ENCODE data around the gene SIGLECL1.

Gene SIGLECL1

DNA sequence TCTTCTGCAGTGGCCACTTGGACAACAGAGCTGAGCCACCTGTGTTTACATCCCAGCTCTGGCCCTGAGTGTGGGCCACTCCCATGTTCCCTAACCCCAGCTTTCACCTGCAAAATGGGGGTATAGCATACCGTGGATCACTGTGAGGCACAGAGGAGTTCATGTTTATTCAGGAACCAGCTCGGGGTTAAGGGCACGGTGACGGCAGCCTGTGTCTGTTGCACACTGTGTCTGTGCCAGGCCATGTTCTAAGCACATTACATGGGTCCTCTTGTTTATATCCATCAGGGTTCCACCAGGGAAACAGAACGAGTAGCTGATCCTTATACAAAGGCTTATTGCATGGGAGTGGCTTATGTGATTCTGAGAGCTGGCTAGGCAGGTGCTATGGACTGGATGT lies 46.5 kb downstream of the SIGLECL1 start:
- no peak for FAIRE-seq

DNA sequence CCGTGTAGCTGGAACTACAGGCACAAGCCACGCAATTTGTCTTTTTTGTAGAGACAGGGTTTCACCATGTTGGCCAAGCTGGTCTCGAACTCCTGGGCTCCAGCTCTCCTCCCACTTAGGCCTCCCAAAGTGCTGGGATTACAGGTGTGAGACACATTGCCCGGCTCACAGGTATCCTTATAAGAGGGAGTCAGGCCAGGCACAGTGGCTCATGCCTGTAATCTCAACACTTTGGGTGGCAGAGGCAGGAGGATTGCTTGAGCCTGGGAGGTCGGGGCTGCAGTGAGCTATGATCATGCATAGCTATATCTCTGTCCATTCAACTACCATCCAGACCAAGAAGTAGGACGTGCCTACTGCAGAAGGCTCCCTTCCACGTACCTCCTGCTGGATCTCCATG lies 50.4 kb downstream of the SIGLECL1 start:
- FAIRE-seq: no peak

DNA sequence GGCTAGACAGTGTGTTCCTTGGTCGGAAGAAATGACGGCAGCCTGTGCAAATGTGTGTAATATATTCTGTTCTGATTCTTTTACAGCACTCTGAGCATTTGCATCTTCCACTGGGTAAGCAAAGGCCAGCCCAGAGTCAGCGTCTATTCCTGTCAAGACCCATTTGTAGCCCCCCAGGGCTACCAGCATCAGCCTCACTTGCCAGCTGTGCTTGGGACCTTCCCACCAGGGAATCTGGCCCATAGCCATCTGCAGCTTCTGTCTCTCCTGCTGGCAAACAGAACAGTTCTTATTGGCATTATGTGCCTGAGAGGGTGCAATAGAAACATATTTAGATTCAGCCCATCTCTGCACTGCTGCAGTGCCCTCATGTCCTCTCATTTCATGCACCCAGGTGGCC lies 54.6 kb downstream of the SIGLECL1 start:
- no peak for FAIRE-seq

DNA sequence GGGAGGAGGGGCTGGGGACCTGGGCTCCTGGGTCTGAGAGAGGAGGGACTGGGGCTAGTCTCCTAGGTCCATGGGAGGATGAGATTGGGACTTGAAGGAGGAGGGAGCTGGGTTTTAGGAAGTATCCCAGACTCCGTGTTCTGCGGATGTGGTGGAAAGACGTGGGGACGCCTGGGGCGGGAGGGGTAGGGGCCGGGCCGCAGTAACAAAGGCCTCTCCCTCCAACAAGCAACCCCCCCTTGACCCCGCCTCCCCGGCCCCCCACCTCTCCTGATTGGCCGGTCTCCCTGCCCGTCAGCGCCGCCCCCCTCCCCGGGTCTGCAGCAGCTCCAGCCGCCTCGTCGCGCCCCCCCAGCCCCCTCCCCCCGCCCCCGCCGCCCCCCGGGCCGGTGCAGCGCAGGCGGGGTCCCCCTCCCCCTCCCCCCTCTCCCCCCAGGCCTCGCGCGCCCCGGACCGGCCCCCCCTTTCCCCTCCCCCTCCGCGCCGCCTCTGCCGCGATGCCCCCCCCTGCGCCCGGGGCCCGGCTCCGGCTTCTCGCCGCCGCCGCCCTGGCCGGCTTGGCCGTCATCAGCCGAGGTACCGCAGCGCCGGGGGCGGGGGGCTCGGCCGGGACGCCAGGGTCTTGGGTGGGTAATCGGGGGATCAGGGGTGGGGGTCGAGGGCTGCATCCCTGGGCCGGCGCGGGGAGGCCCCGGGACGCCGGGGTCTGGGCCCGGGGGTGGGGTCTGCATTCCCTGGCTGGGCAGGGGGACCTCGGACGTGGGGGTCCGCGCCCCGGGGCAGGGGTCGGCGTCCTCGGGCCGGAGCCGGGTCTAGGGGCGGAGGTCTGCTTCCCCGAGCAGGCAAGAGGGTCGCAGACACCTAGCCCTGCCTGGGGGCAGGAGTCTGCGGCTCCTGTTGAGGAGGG lies 60.7 kb downstream of the SIGLECL1 start, which contains the start of gene IGLON5:
TSS of gene IGLON5 (plus strand) at position 294 of the 907 bp plus-strand sequence. CDS start at position 498, 204 bp downstream.
- FAIRE-seq: no peak

DNA sequence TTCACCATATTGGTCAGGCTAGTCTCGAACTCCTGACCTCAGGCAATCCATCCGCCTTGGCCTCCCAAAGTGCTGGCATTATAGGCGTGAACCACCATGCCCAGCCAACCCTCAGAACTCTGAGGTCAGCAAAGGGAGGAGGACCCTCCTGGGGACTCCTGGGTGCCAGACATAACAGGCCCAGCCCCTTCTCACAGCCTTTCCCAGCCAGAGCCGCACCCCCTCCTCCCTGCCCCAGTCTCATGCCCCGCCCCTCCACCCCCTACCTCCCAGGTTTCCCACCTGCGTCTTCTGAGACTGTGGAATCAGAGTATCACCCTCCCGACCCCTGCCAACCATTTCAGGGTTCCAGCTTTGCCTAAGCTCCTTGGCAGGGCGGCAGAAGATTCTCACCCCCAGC lies 65.8 kb downstream of the SIGLECL1 start:
- no peak for FAIRE-seq

DNA sequence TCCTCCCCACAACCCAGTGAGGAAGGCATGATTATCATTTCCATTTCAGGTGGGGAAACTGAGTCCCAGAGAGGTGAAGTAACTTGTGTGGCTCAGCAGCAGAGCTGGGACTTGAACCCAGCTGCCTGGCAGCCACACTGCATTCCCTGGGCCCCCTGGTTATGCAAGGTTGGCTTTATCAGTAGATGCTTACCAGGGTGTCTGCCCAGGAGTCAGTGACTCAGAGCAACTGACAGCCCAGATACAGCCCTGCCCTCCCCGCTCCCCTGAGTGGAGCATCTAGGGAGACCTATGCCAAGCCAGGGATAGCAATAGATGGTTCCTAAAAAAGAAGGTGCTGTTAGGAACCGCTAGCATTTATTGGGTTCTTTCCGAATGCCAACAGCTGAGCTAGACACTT lies 66.5 kb downstream of the SIGLECL1 start:
- no peak for FAIRE-seq

DNA sequence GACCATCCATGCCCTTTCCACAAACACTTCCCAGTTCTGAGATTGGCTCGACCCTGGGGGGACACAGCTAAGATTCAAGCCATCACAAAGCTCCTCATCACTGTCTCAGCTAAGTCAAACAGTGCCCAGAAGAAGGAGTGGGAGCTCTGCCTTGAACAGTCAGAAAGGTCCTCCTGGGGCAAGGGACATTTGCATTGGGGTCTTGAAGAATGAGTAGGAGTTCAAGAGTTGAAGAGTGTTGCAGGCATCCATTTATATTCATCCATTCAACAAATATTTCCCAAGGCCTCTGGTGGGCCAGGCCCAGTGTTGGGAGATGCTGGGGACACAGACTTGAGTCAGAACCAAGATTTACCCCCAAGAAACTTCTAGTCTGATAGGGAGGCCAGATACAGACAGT lies 67.1 kb downstream of the SIGLECL1 start:
- no peak for FAIRE-seq

All from TTC549 (cell line).